Activated CD8-positive, alpha-beta memory T cell treated with anti-CD3 and anti-CD28 coated beads, Interleukin-2, amount 10 ng/mL, durations not matched to agents 7 days and 5 days (primary cell): ENCODE data around the gene SLC39A10. TPM values are rescaled to one million over a fixed set of nuclear protein-coding genes. Genes with fewer than 3 reads are reported as not detected.
A peak's percentile ranks its signal among the peaks of the same experiment; 100 is the strongest.
"Not testable (repeated sequence)": the region's sequence is repeated elsewhere in the genome, so short reads cannot be mapped to it uniquely, and the experiment has no call there.

ENCODE experiments used
- ATAC-seq: fragments of 150-1000 bp; cut with Tn5 transposase; one replicate; pipeline ENCODE4 v1.10.0; 2021; ENCODE audit warnings: moderate library complexity
- CTCF ChIA-PET: fragments of 350-600 bp; sonication (Branson Sonifier 250); formaldehyde crosslinking; loops from one replicate; lab custom pipeline; 2021; ENCODE audit warnings: antibody characterized with exemption; lab: Charles Lee
- DNase-seq: peaks from one replicate; pipeline ENCODE4 v3.0.0-alpha.2; 2020
- H3K27ac Mint-ChIP-seq: one replicate; pipeline ENCODE4 v1.8.0; 2021; ENCODE audit warnings: mild to moderate bottlenecking, mixed read lengths
- H3K27me3 Mint-ChIP-seq: one replicate; pipeline ENCODE4 v1.8.0; 2021; ENCODE audit warnings: mixed read lengths
- H3K36me3 Mint-ChIP-seq: one replicate; pipeline ENCODE4 v1.8.0; 2021; ENCODE audit warnings: mild to moderate bottlenecking, mixed read lengths
- H3K4me1 Mint-ChIP-seq: one replicate; pipeline ENCODE4 v1.8.0; 2021; ENCODE audit warnings: mixed read lengths
- H3K4me3 Mint-ChIP-seq: one replicate; pipeline ENCODE4 v1.8.0; 2021; ENCODE audit warnings: mild to moderate bottlenecking, moderate library complexity, mixed read lengths
- H3K9me3 Mint-ChIP-seq: one replicate; pipeline ENCODE4 v1.8.0; 2022; ENCODE audit warnings: low read depth, mixed read lengths
- total RNA-seq, 2 experiments: library from RNA; stranded (reverse); gene quantifications; one replicate each; pipeline ENCODE4 v1.2.3, GENCODE V29; 2021

Gene SLC39A10
- total RNA-seq, 2 experiments from 2014 or later = 29.4 to 40.3 TPM

DNA sequence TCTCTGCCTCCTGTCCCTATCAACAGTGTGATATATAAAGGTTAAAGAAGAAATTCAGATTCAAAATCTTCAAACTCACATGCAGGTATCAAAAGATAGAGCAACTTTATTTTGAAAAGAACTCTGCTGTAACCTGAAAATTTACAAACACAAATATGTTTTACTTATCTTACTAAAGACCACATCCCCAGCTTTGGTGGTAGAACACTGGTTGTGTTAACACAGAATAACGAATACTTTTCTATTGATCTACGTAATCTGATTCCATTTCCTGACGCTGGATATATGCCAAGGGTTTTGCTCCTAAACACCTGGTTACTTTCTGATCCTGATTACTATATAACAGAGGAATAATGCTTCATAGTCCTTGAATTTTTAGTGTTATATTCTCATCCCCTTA, 23.1 kb upstream of the SLC39A10 start:
- DNase-seq = no peak
- Mint-ChIP-seq H3K4me3 (no peak overlapping the region), H3K36me3 (peaks cover 6% of the 10 kb centered on the region), H3K27ac (no peak overlapping the region), H3K27me3 (no peaks in the 10 kb centered on the region), H3K4me1 (no peaks in the 10 kb centered on the region), H3K9me3 (peaks cover 3% of the 10 kb centered on the region)
- ATAC-seq = no peak
- CTCF ChIA-PET = interaction anchor here (0.9 kb wide), 1 partner anchor 433 kb away, joined by 3 read pairs; no protein-coding TSS in a partner anchor

DNA sequence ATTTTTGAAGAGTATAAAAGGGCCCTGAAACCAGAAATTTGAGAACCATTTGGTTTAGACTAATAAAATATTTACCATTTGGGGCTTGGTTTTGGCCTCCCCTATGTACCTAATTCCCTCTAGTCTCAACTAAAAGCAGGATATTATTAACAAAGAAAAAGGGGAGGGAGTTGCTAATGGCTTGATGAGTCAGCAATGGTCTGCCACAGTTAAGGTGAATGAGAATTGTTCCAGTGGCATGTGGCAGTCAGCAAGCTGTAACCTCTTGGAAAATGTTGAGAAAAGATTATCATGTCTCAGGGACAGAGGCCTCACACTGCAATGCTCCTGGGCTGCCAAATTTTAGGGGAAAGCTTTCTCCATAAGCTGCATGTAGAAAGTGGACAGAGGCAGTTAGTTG, 20.1 kb upstream of the SLC39A10 start:
- H3K36me3 Mint-ChIP-seq = peaks cover 4% of the 10 kb centered on the region
- no peak for ATAC-seq
- H3K9me3 Mint-ChIP-seq = peaks cover 3% of the 10 kb centered on the region

DNA sequence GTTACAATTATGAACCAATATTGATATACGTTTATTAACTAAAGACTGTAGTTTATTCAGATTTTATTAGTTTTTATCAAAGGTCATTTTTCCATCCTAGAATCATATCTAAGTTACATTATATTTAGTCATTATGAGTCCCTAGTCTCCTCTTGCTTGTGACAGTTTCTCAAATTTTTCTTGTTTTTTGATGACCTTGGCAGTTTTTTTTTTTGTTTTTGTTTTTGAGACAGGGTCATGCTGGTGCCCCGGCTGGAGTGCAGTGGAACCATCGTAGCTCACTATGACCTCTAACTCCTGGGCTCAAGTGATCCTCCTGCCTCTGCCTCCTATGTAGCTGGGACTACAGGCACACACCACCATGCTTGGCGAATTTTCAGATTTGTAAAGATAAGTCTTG, 18.3 kb upstream of the SLC39A10 start:
- H3K9me3 Mint-ChIP-seq = peaks cover 3% of the 10 kb centered on the region
- CTCF ChIA-PET = interaction anchor here (0.9 kb wide), 1 partner anchor 18 kb away, joined by 3 read pairs; the partner anchor contains the start of gene SLC39A10
- no peak overlapping the region for H3K4me3 Mint-ChIP-seq
- DNase-seq = no peak
- no peak for ATAC-seq
- H3K27me3 Mint-ChIP-seq = no peaks in the 10 kb centered on the region
- no peak overlapping the region for H3K27ac Mint-ChIP-seq
- peaks cover 2% of the 10 kb centered on the region for H3K36me3 Mint-ChIP-seq
- no peaks in the 10 kb centered on the region for H3K4me1 Mint-ChIP-seq

More for the DNA sequence above, 20.1 kb upstream of the SLC39A10 start:
- CTCF ChIA-PET = interaction anchor here (0.5 kb wide), 1 partner anchor 840 kb away, joined by 3 read pairs; no protein-coding TSS in a partner anchor
- H3K27me3 Mint-ChIP-seq = no peaks in the 10 kb centered on the region
- no peak overlapping the region for H3K4me3 Mint-ChIP-seq
- H3K4me1 Mint-ChIP-seq = no peaks in the 10 kb centered on the region
- no peak overlapping the region for H3K27ac Mint-ChIP-seq
- no peak for DNase-seq

DNA sequence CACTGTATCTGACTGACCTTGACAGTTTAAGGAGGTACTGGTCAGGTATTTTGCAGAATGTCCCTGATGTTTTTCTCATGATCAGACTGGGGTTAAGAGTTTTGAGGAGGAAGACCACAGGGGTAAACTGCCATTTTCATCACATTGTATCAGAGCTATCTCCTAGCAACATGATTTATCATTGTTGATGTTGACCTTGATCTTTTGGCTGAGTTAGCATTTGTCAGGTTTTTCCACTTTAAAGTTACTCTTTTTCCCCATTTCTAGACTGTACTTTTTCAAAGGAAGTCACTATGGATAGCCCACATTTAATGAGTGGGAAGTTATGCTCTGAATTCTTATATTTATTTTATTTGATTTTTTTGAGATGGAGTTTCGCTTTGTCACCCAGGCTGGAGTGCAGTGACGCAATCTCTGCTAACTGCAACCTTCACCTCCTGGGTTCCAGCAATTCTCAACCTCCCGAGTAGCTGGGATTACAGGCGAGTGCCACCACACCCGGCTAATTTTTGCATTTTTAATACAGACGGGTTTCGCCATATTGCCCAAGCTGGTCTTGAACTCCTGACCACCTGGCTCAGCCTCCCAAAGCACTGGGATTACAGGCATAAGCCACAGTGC, 17.7 kb upstream of the SLC39A10 start:
- no peak for ATAC-seq
- Mint-ChIP-seq H3K4me1 (no peaks in the 10 kb centered on the region), H3K4me3 (no peak overlapping the region), H3K27me3 (no peaks in the 10 kb centered on the region), H3K36me3 (peaks cover 2% of the 10 kb centered on the region), H3K9me3 (peaks cover 3% of the 10 kb centered on the region), H3K27ac (no peak overlapping the region)
- DNase-seq = no peak
- CTCF ChIA-PET = interaction anchor here (0.9 kb wide), 1 partner anchor 17 kb away, joined by 3 read pairs; the partner anchor contains the start of gene SLC39A10

DNA sequence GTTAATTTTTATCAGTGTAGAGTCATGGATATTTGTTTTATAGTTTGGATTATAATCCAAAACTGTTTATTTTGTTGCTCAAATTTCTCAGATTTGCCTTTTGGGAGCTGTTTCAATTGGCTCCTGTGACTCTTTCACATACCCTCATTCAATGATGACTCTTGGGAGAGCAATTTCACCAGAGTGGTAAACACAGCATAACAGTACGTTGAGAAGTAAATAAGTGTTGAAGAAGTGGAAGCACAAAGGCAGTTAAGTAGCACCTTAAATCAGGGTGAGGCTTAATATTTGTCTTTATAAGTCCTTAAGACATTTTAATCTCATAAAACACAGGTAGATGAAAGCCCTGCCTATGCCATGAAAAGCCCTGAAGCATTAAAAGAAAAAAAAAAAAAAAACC, 17.1 kb upstream of the SLC39A10 start:
- DNase-seq (no peak), ATAC-seq (no peak)
- H3K9me3 Mint-ChIP-seq = peaks cover 3% of the 10 kb centered on the region
- H3K4me1 Mint-ChIP-seq = no peaks in the 10 kb centered on the region
- no peak overlapping the region for H3K27ac Mint-ChIP-seq
- CTCF ChIA-PET = no interaction called here
- H3K27me3 Mint-ChIP-seq = no peaks in the 10 kb centered on the region
- H3K36me3 Mint-ChIP-seq = peaks cover 2% of the 10 kb centered on the region
- H3K4me3 Mint-ChIP-seq = no peak overlapping the region

DNA sequence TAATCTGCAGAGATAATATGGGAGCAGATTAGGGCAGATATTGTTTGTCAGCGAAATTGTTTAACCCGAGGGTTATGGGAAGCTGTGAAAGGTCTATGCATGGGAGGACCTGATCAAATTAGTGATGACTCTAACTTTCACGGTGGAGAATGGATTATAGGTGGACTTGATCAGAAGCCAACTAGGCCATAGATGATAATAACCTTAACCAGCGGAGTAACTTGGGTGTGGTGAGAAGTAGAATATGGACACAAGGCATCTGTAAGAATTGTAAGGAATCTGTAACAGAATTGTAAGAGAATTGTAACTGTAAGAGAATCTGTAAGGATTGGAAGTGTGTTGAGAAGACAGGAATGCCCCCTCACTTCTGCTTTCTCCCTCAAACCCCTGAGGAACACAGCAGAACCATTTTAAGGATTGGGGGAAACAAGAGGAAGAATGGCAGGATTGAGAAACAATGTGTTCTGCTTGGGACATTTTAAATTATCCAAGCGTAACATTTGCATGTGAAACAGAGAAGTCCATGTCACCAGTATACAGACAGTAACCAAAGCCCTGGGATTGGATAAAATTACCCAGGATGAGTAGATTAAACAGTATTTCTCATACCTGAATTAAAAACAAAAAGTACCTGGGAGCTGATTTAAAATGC, 14.9 kb upstream of the SLC39A10 start:
- DNase-seq (no peak), ATAC-seq (no peak)
- Mint-ChIP-seq H3K27ac (no peak overlapping the region), H3K4me1 (peaks cover 4% of the 10 kb centered on the region), H3K4me3 (no peak overlapping the region), H3K36me3 (peaks cover 2% of the 10 kb centered on the region), H3K27me3 (no peaks in the 10 kb centered on the region), H3K9me3 (peaks cover 3% of the 10 kb centered on the region)
- CTCF ChIA-PET = no interaction called here

DNA sequence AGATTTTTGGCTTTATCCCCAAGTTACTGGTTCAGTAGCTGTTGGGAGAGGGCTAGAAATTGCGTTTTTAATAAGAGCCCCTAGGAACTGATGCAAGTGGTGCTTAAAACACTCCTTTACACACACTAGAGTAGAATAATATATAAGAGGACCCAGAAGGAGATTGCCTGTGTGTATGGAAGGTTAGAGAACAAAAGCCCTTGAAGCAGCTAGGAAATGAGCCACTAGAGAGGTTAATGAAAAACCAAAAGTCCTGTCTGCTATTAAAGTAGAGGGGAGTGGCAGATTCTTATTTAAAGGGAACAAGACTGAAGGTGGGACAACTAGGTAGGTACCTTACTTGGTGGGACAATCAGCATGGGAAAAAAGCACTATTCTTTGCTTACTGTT, 14.4 kb upstream of the SLC39A10 start:
- CTCF ChIA-PET = no interaction called here
- Mint-ChIP-seq H3K27ac (no peak overlapping the region), H3K4me1 (peaks cover 4% of the 10 kb centered on the region), H3K27me3 (no peaks in the 10 kb centered on the region), H3K4me3 (no peak overlapping the region), H3K9me3 (peaks cover 2% of the 10 kb centered on the region), H3K36me3 (peaks cover 2% of the 10 kb centered on the region)
- ATAC-seq = no peak
- DNase-seq = no peak

DNA sequence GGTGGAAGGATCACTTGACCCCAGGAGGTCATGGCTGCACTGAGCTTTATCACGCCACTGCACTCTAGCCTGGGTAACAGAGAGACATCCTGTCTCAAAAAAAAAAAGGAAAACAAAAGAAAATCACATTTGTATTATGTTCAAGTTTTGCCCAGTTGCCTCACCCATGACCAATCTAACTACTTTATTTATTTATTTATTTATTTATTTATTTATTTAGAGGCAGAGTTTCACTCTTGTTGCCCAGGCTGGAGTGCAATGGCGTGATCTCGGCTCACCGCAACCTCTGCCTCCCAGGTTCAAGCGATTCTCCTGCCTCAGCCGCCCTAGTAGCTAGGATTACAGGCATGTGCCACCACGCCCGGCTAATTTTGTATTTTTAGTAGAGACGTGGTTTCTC, 12.3 kb upstream of the SLC39A10 start:
- CTCF ChIA-PET, H3K27ac Mint-ChIP-seq, DNase-seq, H3K9me3 Mint-ChIP-seq, H3K4me3 Mint-ChIP-seq, H3K36me3 Mint-ChIP-seq, H3K27me3 Mint-ChIP-seq, ATAC-seq: not testable (repeated sequence)
- peaks cover 13% of the 10 kb centered on the region for H3K4me1 Mint-ChIP-seq

DNA sequence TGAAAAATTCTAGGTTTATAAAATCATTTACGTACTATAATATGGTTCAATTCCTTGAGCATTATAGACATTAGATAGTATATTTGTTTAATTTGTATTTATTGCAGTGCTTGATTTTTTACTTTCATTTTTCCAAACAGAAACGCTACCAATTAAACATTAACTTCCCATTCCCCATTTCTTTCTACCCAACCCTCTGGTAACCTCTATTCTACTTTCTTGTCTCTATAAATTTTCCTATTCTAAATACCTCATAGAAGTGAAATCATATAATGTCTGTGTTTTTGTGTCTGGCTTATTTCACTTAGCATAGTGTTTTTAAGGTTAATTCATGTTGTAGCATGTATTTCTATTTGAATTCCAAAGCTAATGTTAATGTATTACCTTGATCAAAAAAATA, 11.6 kb upstream of the SLC39A10 start:
- H3K4me1 Mint-ChIP-seq = peaks cover 18% of the 10 kb centered on the region
- CTCF ChIA-PET = no interaction called here

DNA sequence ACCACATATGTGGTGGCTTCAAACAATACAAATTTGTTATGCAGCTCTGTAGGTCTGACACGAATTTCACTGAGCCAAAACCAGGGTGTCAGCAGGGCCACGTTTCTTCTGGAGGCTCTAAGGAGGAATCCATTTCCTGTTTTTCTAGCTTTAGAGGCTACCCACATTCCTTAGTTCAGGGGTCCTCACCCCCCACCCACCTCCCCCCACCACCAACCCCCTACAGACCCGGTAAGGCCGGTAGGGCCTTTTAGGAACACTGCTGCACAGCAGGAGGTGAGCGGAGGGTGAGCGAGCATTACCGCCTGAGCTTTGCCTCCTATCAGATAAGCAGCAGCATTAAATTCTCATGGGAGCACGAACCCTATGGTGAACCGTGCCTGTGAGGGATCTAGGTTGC, 10.6 kb upstream of the SLC39A10 start:
- no peak for ATAC-seq
- peaks cover 21% of the 10 kb centered on the region for H3K4me1 Mint-ChIP-seq
- H3K9me3 Mint-ChIP-seq = no peaks in the 10 kb centered on the region
- H3K27ac Mint-ChIP-seq = no peak overlapping the region
- no peak for DNase-seq
- CTCF ChIA-PET = no interaction called here
- no peaks in the 10 kb centered on the region for H3K27me3 Mint-ChIP-seq
- H3K4me3 Mint-ChIP-seq = no peak overlapping the region
- peaks cover 5% of the 10 kb centered on the region for H3K36me3 Mint-ChIP-seq

More for the DNA sequence above, 11.6 kb upstream of the SLC39A10 start:
- H3K27me3 Mint-ChIP-seq = no peaks in the 10 kb centered on the region
- DNase-seq (no peak), ATAC-seq (no peak)
- H3K9me3 Mint-ChIP-seq = no peaks in the 10 kb centered on the region
- H3K36me3 Mint-ChIP-seq = peaks cover 3% of the 10 kb centered on the region
- no peak overlapping the region for H3K4me3 Mint-ChIP-seq
- H3K27ac Mint-ChIP-seq = no peak overlapping the region

DNA sequence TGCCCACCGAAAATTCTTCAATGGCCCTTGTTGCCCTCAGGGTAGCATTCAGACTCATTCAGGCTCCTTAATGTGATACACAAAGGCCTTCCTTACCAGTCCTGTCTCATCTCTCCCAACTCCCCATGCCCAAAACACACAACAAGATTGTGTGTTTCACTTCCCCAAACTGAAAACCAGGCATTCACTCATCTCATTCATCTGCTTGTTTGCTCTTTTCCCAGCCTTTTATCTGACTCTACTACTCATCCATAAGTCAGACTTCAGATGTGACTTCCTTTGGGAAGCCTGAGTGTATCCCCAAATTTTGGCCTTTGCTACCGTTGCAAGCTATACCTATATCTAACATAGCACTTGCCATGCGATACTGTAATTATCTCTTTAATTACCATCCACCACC, 9.7 kb upstream of the SLC39A10 start:
- H3K4me3 Mint-ChIP-seq = no peak overlapping the region
- H3K4me1 Mint-ChIP-seq = peaks cover 21% of the 10 kb centered on the region
- CTCF ChIA-PET = no interaction called here
- H3K36me3 Mint-ChIP-seq = peaks cover 5% of the 10 kb centered on the region
- H3K9me3 Mint-ChIP-seq = no peaks in the 10 kb centered on the region
- H3K27ac Mint-ChIP-seq = no peak overlapping the region
- no peaks in the 10 kb centered on the region for H3K27me3 Mint-ChIP-seq
- ATAC-seq (no peak), DNase-seq (no peak)

DNA sequence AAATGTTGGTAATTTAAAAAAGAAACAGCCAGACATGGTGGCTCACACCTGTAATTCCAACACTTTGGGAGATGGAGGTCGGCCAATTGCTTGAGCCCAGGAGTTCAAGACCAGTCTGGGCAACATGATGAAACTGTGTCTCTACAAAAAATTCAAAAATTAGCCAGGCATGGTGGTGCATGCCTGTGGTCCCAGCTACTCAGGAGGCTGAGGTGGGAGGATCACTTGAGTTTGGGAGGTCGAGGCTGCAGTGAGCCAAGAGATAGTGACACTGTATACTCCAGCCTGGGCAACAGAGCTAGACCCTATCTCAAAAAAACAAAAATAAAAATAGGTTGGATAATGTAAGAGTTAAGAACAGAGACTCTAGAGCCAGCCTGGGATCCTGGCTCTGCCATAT, 8.7 kb upstream of the SLC39A10 start:
- H3K27me3 Mint-ChIP-seq = not testable (repeated sequence)

DNA sequence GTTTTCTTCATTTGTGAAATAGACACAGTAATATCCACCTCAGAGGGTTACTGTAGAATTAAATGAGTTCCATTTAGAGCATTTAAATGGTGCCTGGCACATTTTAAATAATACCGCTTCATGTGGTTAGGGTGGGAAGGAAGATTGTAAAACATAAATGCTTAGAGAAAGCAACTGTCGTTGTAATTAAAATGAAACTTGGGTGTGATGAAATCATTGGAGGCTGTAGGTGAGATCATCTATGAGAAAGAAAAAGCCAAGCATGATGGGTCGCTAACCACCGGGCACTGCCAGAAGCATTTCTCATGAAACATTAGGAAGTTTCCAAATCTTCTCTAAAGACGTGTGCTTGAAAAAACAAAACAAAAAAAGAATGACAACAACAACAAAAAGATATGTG, 8.2 kb upstream of the SLC39A10 start:
- CTCF ChIA-PET = interaction anchor here (1.1 kb wide), 1 partner anchor 73 kb away, joined by 3 read pairs; no protein-coding TSS in a partner anchor
- H3K4me3 Mint-ChIP-seq = peak overlapping the region; percentile 43
- ATAC-seq = peak; percentile 52
- H3K27me3 Mint-ChIP-seq = no peaks in the 10 kb centered on the region
- no peaks in the 10 kb centered on the region for H3K9me3 Mint-ChIP-seq
- no peak for DNase-seq
- peaks cover 5% of the 10 kb centered on the region for H3K36me3 Mint-ChIP-seq
- peak overlapping the region; percentile 70 for H3K27ac Mint-ChIP-seq
- peaks cover 21% of the 10 kb centered on the region for H3K4me1 Mint-ChIP-seq

More for the DNA sequence above, 8.7 kb upstream of the SLC39A10 start:
- peak overlapping the region; percentile 43 for H3K4me3 Mint-ChIP-seq
- ATAC-seq = peak; percentile 29
- DNase-seq, H3K27ac Mint-ChIP-seq, H3K36me3 Mint-ChIP-seq, H3K9me3 Mint-ChIP-seq: not testable (repeated sequence)
- H3K4me1 Mint-ChIP-seq = peaks cover 21% of the 10 kb centered on the region
- CTCF ChIA-PET = interaction anchor here (1.1 kb wide), 1 partner anchor 72 kb away, joined by 3 read pairs; no protein-coding TSS in a partner anchor
